A673 (cell line): ENCODE measurements around the gene FKBP3. TPM values are rescaled to one million over a fixed set of nuclear protein-coding genes. Genes with fewer than 3 reads are reported as not detected.
A peak's percentile ranks its signal among the peaks of the same experiment; 100 is the strongest.
"Not testable (repeated sequence)": the region's sequence is repeated elsewhere in the genome, so short reads cannot be mapped to it uniquely, and the experiment has no call there.

Experiments
- BruUV-seq: library from RNA; stranded (reverse); fragments of 400-500 nt; replicated peaks from 2 replicates; lab custom pipeline; 2021; lab: Mats Ljungman, UMichigan
- CTCF ChIA-PET: fragments of 300-600 bp; sonication (Branson Sonifier 250); formaldehyde crosslinking; loops from one replicate; lab custom pipeline; 2022; ENCODE audit warnings: antibody characterized with exemption; lab: Charles Lee
- POLR2A ChIA-PET: fragments of 300-600 bp; sonication (Branson Sonifier 250); formaldehyde crosslinking; loops from one replicate; lab custom pipeline; 2022; ENCODE audit warnings: antibody characterized with exemption; ENCODE audit not compliant: low non-redundant PET; lab: Charles Lee
- DNase-seq: peaks from one replicate; pipeline ENCODE4 v3.0.0-alpha.2; 2015; ENCODE audit warnings: low spot score
- H3K27ac ChIP-seq: fragments of 200-600 bp; sonication (generic); 2 replicates; pipeline ENCODE4 v1.5.1; 2016; ENCODE audit warnings: mixed run types, low read depth, mild to moderate bottlenecking, mixed read lengths, antibody characterized with exemption, low read length; ENCODE audit not compliant: poor library complexity, severe bottlenecking
- H3K27me3 ChIP-seq: fragments of 200-600 bp; sonication (generic); replicated peaks from 2 replicates; pipeline ENCODE4 v1.6.1; 2017; ENCODE audit warnings: mixed run types, low read depth, mild to moderate bottlenecking, mixed read lengths, antibody characterized with exemption, low read length; ENCODE audit not compliant: insufficient read depth, poor library complexity
- H3K36me3 ChIP-seq: fragments of 200-600 bp; sonication (generic); 2 replicates; pipeline ENCODE4 v1.6.1; 2016; ENCODE audit warnings: mixed run types, mild to moderate bottlenecking, mixed read lengths, antibody characterized with exemption, low read length; ENCODE audit not compliant: insufficient read depth, poor library complexity, severe bottlenecking
- H3K4me1 ChIP-seq: fragments of 200-600 bp; sonication (generic); 2 replicates; pipeline ENCODE4 v1.6.1; 2017; ENCODE audit warnings: mixed run types, mild to moderate bottlenecking, mixed read lengths, antibody characterized with exemption, low read length; ENCODE audit not compliant: insufficient read depth, poor library complexity, severe bottlenecking
- H3K4me3 ChIP-seq: fragments of 200-600 bp; sonication (generic); 2 replicates; pipeline ENCODE4 v1.5.1; 2016; ENCODE audit warnings: low read depth, mixed run types, mild to moderate bottlenecking, mixed read lengths, low read length; ENCODE audit not compliant: poor library complexity, severe bottlenecking
- H3K9me3 ChIP-seq: fragments of 200-600 bp; sonication (generic); 2 replicates; pipeline ENCODE4 v1.6.1; 2016; ENCODE audit warnings: mixed run types, low read depth, mild to moderate bottlenecking, mixed read lengths, antibody characterized with exemption, low read length; ENCODE audit not compliant: poor library complexity, severe bottlenecking
- CTCF ChIP-seq: fragments of 300-800, 200-600 bp; sonication (generic); conservative IDR thresholded peaks from 2 replicates; pipeline ENCODE4 v1.5.1; 2017; ENCODE audit warnings: low read depth, mild to moderate bottlenecking, antibody characterized with exemption, low read length, moderate library complexity, mixed read lengths
- EZH2 ChIP-seq: fragments of 200-600 bp; sonication (generic); IDR thresholded peaks from 2 replicates; pipeline ENCODE4 v1.6.1; 2017; ENCODE audit warnings: borderline replicate concordance, low read depth, mild to moderate bottlenecking, mixed read lengths, antibody characterized with exemption, low read length; ENCODE audit not compliant: poor library complexity, severe bottlenecking
- intact Hi-C: fragments of 100-400 bp; cut with micrococcal nuclease; formaldehyde crosslinking; loops from one replicate; pipeline ENCODE4 v1.10.0; 2022; ENCODE audit not compliant: unreplicated experiment
- total RNA-seq: library from RNA; stranded (reverse); gene quantifications from 2 replicates; pipeline ENCODE4 v1.2.3, GENCODE V29; 2021

FKBP3 gene
- total RNA-seq, 1 experiment from 2014 or later: 162 TPM

- intact Hi-C loops: no loop called here
- no peak overlapping the region for H3K27ac ChIP-seq
- DNase-seq: no peak
- TF ChIP-seq EZH2: no peak
- TF ChIP-seq CTCF: no peak
- H3K4me3 ChIP-seq: no peak overlapping the region
- no peaks in the 10 kb centered on the region for H3K9me3 ChIP-seq
- ChIA-PET POLR2A (no interaction called here), CTCF (no interaction called here)
- no peaks in the 10 kb centered on the region for H3K4me1 ChIP-seq
- no peaks in the 10 kb centered on the region for H3K27me3 ChIP-seq
- no TSS peak for BruUV-seq
- no peaks in the 10 kb centered on the region for H3K36me3 ChIP-seq
Observed at GRCh38 chr14:45144658-45145057, 10.4 kb upstream of the FKBP3 start.

DNA sequence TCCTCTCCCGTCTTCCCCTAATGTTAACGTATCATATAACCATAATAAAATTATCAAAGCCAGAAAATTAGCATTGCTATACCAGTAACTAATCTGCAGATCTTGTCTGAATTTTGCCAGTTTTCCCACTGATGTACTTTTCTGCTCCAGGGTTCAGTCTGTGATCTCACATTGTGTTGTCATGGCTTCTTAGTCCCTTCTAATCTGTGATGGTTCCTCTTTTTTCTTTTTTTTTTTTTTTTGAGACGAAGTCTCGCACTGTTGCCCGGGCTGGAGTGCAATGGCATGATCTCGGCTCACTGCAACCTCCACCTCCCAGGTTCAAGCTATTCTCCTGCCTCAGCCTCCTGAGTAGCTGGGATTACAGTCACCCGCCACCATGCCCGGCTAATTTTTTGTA, 7.8 kb upstream of the FKBP3 start:
- BruUV-seq, H3K36me3 ChIP-seq, CTCF ChIA-PET, POLR2A ChIA-PET, H3K27ac ChIP-seq, H3K9me3 ChIP-seq, H3K27me3 ChIP-seq, H3K4me3 ChIP-seq, intact Hi-C loops, DNase-seq: not testable (repeated sequence)
- H3K4me1 ChIP-seq: peaks cover 12% of the 10 kb centered on the region

GRCh38 chr14:45140661-45141187, 6.4 kb upstream of the FKBP3 start:
- DNase-seq: no peak
- intact Hi-C loops: no loop called here
- Histone ChIP-seq H3K4me1 (peaks cover 12% of the 10 kb centered on the region), H3K27me3 (no peaks in the 10 kb centered on the region), H3K9me3 (no peaks in the 10 kb centered on the region), H3K36me3 (no peaks in the 10 kb centered on the region), H3K4me3 (no peak overlapping the region), H3K27ac (no peak overlapping the region)
- CTCF ChIA-PET: no interaction called here
- POLR2A ChIA-PET: no interaction called here
- BruUV-seq: no TSS peak
- no peak for TF ChIP-seq EZH2
- TF ChIP-seq CTCF: no peak

DNA sequence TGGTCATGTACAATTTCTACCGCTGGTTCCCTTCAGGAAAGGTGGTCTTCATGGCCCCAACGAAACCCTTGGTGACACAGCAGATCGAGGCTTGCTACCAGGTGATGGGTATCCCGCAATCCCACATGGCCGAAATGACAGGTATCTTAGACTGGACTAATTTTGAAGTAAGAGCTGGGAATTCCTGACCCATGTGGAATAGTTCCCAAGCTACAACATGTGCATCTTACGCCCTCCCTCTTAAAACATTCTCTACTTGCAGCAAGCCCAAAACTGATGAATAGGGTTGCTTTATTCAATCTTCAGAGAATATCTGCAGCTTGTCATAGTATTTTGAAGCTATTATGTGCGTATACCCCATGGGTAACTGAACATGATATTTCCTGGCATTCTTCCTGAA, 2.1 kb upstream of the FKBP3 start:
- Histone ChIP-seq H3K27me3 (no peaks in the 10 kb centered on the region), H3K27ac (peak overlapping the region; percentile 74), H3K36me3 (no peaks in the 10 kb centered on the region), H3K4me3 (peak overlapping the region; percentile 83), H3K9me3 (no peaks in the 10 kb centered on the region), H3K4me1 (peaks cover 17% of the 10 kb centered on the region)
- no peak for DNase-seq
- ChIA-PET POLR2A (no interaction called here), CTCF (interaction anchor here (0.6 kb wide), 1 partner anchor 126 kb away, joined by 3 read pairs; no protein-coding TSS in a partner anchor)
- intact Hi-C loops: no loop called here
- no TSS peak for BruUV-seq
- TF ChIP-seq CTCF: no peak
- TF ChIP-seq EZH2: no peak
